ENCODE results near the gene XBP1. TPM values are rescaled to one million over a fixed set of nuclear protein-coding genes. Genes with fewer than 3 reads are reported as not detected.
"Not testable (repeated sequence)": the region's sequence is repeated elsewhere in the genome, so short reads cannot be mapped to it uniquely, and the experiment has no call there.

The XBP1 gene
- polyA plus RNA-seq, 1 donor, result 50.4 TPM

GRCh38 chr22:28791841-28792490 is 8.4 kb downstream of the XBP1 start:
- no peak for DNase-seq

GRCh38 chr22:28791124-28791523 is 9.2 kb downstream of the XBP1 start:
- no peak for DNase-seq

GRCh38 chr22:28788601-28789000 is 11.8 kb downstream of the XBP1 start:
- no peak for DNase-seq

GRCh38 chr22:28783786-28784671 is 16.3 kb downstream of the XBP1 start:
- DNase-seq, result no peak

GRCh38 chr22:28780296-28780695 is 20.1 kb downstream of the XBP1 start:
- DNase-seq, result no peak

GRCh38 chr22:28779833-28780232 is 20.5 kb downstream of the XBP1 start:
- DNase-seq, result no peak

GRCh38 chr22:28774378-28774777 is 26.0 kb downstream of the XBP1 start:
- no peak for DNase-seq

GRCh38 chr22:28773461-28773867 is 26.9 kb downstream of the XBP1 start:
- DNase-seq, result peak; percentile 32

GRCh38 chr22:28772633-28773460 is 27.5 kb downstream of the XBP1 start, which contains the start of gene CCDC117:
Gene CCDC117 (plus strand): TSS chr22:28772695. CDS start chr22:28772850, 155 bp downstream.
- DNase-seq, result peak; percentile 96

GRCh38 chr22:28771195-28771791 is 29.1 kb downstream of the XBP1 start:
- DNase-seq, result no peak

- no peak for DNase-seq
Observed at GRCh38 chr22:28769394-28770085, 30.8 kb downstream of the XBP1 start.

- no peak for DNase-seq
Observed at GRCh38 chr22:28768701-28769393, 31.5 kb downstream of the XBP1 start.

- no peak for DNase-seq
Observed at GRCh38 chr22:28766628-28767027, 33.7 kb downstream of the XBP1 start.

- not testable (repeated sequence) for DNase-seq
Observed at GRCh38 chr22:28762000-28762399, 38.4 kb downstream of the XBP1 start.

GRCh38 chr22:28761449-28761755 is 39.0 kb downstream of the XBP1 start:
- DNase-seq, result no peak

- DNase-seq, result no peak
Observed at GRCh38 chr22:28759861-28760560, 40.4 kb downstream of the XBP1 start.

GRCh38 chr22:28754512-28754911 is 45.9 kb downstream of the XBP1 start:
- DNase-seq, result not testable (repeated sequence)

- DNase-seq, result peak; percentile 45
Observed at GRCh38 chr22:28750471-28750881, 49.9 kb downstream of the XBP1 start.

Data from hindlimb muscle (tissue), 1 donor.